GM12892 (cell line): ENCODE measurements around the gene FUOM.

Source experiments
- POLR2A ChIP-seq: IDR thresholded peaks from 2 replicates; pipeline ENCODE4 v1.6.1; 2011; ENCODE audit warnings: low read depth, low read length, control low read depth
- POLR2AphosphoS5 ChIP-seq: IDR thresholded peaks from 2 replicates; pipeline ENCODE4 v1.6.1; 2011; ENCODE audit warnings: low read depth, low read length, control low read depth
- TAF1 ChIP-seq: IDR thresholded peaks from 2 replicates; pipeline ENCODE4 v1.6.1; 2011; ENCODE audit warnings: low read depth, mild to moderate bottlenecking, control low read depth, low read length, borderline replicate concordance

DNA sequence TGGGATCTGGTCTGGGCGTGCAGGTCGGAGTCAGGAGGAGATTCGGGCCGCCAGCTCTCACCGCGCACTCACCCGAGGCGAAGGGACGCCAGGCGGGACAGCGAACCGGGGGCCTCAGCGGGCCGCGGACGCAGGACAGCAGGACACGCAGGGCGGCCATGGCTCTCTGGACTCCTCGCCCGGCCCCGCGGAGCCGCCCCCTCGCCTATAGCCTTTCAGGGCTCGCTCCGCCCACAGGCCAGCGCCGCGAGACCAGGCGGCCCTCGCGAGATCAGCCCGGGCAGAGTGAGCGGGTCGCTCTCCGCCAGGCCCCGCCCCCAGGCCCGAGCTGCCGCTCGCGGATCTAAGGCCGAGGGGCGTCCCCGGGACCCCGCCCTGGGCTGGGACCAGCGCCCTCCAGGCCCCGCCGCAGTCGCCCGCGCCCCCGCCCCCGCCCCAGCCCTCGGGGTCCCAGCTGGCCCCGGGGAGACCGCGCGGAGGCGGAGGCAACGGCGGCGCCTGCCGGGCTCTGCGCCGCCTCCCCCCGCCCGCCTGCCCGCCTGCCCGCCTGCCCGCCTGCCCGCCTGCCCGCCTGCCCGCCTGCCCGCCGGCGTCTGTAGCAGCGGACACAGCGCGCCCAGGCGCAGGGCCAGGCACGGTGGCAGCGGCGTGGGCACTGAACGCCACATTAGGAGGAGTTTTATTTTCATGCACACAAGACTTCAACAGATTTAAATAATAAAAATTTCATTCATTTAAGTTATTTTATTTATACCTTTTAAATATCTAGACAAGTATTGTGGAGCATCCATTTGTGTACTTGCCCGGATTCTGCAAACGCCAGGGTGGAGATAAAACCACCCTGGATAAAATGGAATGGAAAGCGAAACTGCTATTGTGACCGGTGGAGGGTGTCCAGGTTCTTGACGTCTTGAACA, 15.6 kb upstream of the FUOM start, which contains the start of gene ECHS1:
- peak; percentile 90; the same call in 1 of the 2 replicates for TF ChIP-seq POLR2A
- peak; percentile 84 for TF ChIP-seq POLR2AphosphoS5
- TF ChIP-seq TAF1: peak; percentile 50; the same call in 1 of the 2 replicates
